CD4-positive, alpha-beta T cell (primary cell): Measurements from ENCODE around the gene CALHM2. TPM values are rescaled to one million over a fixed set of nuclear protein-coding genes. Genes with fewer than 3 reads are reported as not detected.

ENCODE experiments used
- ATAC-seq: fragments of 200-7000 bp; cut with Tn5 transposase; one replicate; pipeline ENCODE4 v1.10.0; 2022; ENCODE audit warnings: mild to moderate bottlenecking; ENCODE audit not compliant: poor library complexity
- CTCF ChIA-PET: fragments of 350-600 bp; sonication (Branson Sonifier 250); formaldehyde crosslinking; loops from one replicate; lab custom pipeline; 2021; ENCODE audit warnings: antibody characterized with exemption, inconsistent platforms; lab: Charles Lee
- POLR2A ChIA-PET: fragments of 350-600 bp; sonication (Branson Sonifier 250); formaldehyde crosslinking; loops from one replicate; lab custom pipeline; 2021; ENCODE audit warnings: antibody characterized with exemption, inconsistent platforms; lab: Charles Lee
- DNase-seq, 14 experiments: peaks; one replicate each; pipeline ENCODE4 v3.0.0-alpha.2; 2013 to 2020; ENCODE audit warnings: mixed read lengths in 2 of 14
- H3K27ac ChIP-seq, 2 donors: one replicate each; pipeline versions ENCODE4 v1.5.1 to v1.7.0; 2013; ENCODE audit warnings: low read length in 2 of 2, low read depth in 1 of 2, mild to moderate bottlenecking in 1 of 2
- H3K27me3 ChIP-seq, 2 experiments: 1 replicate in 1 of 2; 2 replicates in 1 of 2; pipeline versions ENCODE4 v1.6.1 to v1.7.0; 2013; ENCODE audit warnings: low read length in 2 of 2, control low read depth in 1 of 2, mild to moderate bottlenecking in 1 of 2, moderate library complexity in 1 of 2; ENCODE audit not compliant: insufficient read depth in 2 of 2, control insufficient read depth in 1 of 2
- H3K36me3 ChIP-seq: one replicate; pipeline ENCODE4 v1.6.1; 2013; ENCODE audit warnings: low read length, control low read depth; ENCODE audit not compliant: insufficient read depth
- H3K4me1 ChIP-seq: one replicate; pipeline ENCODE4 v1.6.1; 2013; ENCODE audit warnings: low read length, control low read depth; ENCODE audit not compliant: insufficient read depth
- H3K4me3 ChIP-seq: one replicate; pipeline ENCODE4 v1.5.1; 2013; ENCODE audit warnings: mild to moderate bottlenecking, low read length, moderate library complexity
- H3K9me3 ChIP-seq, 2 experiments: 1 replicate in 1 of 2; 2 replicates in 1 of 2; pipeline versions ENCODE4 v1.6.1 to v1.7.0; 2013; ENCODE audit warnings: low read length in 2 of 2, mild to moderate bottlenecking in 2 of 2, control low read depth in 1 of 2, moderate library complexity in 1 of 2; ENCODE audit not compliant: control insufficient read depth in 1 of 2, insufficient read depth in 1 of 2
- H3K27ac Mint-ChIP-seq: one replicate; pipeline ENCODE4 v1.8.0; 2020; ENCODE audit warnings: mixed read lengths
- H3K27me3 Mint-ChIP-seq: one replicate; pipeline ENCODE4 v1.8.0; 2021; ENCODE audit warnings: mixed read lengths
- H3K36me3 Mint-ChIP-seq: one replicate; pipeline ENCODE4 v1.8.0; 2021; ENCODE audit warnings: low read depth, mixed read lengths
- H3K4me1 Mint-ChIP-seq: one replicate; pipeline ENCODE4 v1.8.0; 2021; ENCODE audit warnings: low read depth, mixed read lengths
- H3K4me3 Mint-ChIP-seq: one replicate; pipeline ENCODE4 v1.8.0; 2020; ENCODE audit warnings: mild to moderate bottlenecking, mixed read lengths
- H3K9me3 Mint-ChIP-seq: one replicate; pipeline ENCODE4 v1.8.0; 2020; ENCODE audit warnings: mixed read lengths
- intact Hi-C, 2 experiments: fragments of 100-400 bp; cut with DNase I in 1 of 2; cut with micrococcal nuclease in 1 of 2; formaldehyde crosslinking; loops; one replicate each; pipeline versions ENCODE4 v1.15.1 to v1.9.0; 2023 to 2025; cut with DNase I, micrococcal nuclease
- total RNA-seq, 174 experiments: library from RNA in 2 of 174; stranded (reverse) in 2 of 174; gene quantifications; one replicate each; pipeline ENCODE4 v1.2.3 and lab custom pipeline; 2021 to 2026
- TF ChIP-seq, protein P1 (sequence below): fragments of 200-600 bp; IDR thresholded peaks from one replicate; pipeline ENCODE4 v1.8.0; 2022; ENCODE audit warnings: antibody characterized with exemption, mild to moderate bottlenecking

Gene CALHM2
- total RNA-seq, 2 experiments from 2014 or later = 3.1 to 4.0 TPM

DNA sequence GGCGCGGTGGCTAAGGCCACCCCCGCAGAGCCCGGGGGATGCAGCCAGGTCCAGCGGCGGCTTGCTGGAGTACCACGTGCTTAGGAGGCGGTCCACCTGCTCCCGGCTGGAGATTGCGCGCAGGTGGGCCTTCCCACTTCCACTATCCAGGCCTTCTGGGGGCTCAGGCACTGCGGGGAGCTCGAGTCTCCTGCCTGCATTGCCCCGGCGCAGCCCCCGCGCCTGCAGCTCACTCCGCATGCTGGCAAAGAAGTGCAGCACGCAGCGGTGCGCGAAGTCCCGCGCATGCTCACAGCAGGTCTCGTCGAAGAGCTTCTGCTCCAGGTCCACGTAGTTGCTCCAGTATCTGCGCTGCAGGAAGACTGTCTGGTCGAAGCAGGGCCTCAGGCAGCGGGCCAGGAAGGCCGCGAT lies 21.1 kb upstream of the CALHM2 start:
- Mint-ChIP-seq H3K27me3 (no peaks in the 10 kb centered on the region), H3K27ac (no peak overlapping the region), H3K9me3 (no peaks in the 10 kb centered on the region), H3K4me1 (peaks cover 34% of the 10 kb centered on the region), H3K36me3 (no peaks in the 10 kb centered on the region), H3K4me3 (no peak overlapping the region)
- ATAC-seq (no peak), DNase-seq (no peak)
- TF ChIP-seq, protein P1, sequence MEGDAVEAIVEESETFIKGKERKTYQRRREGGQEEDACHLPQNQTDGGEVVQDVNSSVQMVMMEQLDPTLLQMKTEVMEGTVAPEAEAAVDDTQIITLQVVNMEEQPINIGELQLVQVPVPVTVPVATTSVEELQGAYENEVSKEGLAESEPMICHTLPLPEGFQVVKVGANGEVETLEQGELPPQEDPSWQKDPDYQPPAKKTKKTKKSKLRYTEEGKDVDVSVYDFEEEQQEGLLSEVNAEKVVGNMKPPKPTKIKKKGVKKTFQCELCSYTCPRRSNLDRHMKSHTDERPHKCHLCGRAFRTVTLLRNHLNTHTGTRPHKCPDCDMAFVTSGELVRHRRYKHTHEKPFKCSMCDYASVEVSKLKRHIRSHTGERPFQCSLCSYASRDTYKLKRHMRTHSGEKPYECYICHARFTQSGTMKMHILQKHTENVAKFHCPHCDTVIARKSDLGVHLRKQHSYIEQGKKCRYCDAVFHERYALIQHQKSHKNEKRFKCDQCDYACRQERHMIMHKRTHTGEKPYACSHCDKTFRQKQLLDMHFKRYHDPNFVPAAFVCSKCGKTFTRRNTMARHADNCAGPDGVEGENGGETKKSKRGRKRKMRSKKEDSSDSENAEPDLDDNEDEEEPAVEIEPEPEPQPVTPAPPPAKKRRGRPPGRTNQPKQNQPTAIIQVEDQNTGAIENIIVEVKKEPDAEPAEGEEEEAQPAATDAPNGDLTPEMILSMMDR = no peak
- Histone ChIP-seq H3K4me3 (no peak overlapping the region), H3K36me3 (no peaks in the 10 kb centered on the region), H3K27me3 (no peaks in the 10 kb centered on the region), H3K27ac (no peak overlapping the region), H3K4me1 (peaks cover 58% of the 10 kb centered on the region), H3K9me3 (no peaks in the 10 kb centered on the region)
- intact Hi-C loops = no loop called here
- ChIA-PET POLR2A (no interaction called here), CTCF (no interaction called here)

DNA sequence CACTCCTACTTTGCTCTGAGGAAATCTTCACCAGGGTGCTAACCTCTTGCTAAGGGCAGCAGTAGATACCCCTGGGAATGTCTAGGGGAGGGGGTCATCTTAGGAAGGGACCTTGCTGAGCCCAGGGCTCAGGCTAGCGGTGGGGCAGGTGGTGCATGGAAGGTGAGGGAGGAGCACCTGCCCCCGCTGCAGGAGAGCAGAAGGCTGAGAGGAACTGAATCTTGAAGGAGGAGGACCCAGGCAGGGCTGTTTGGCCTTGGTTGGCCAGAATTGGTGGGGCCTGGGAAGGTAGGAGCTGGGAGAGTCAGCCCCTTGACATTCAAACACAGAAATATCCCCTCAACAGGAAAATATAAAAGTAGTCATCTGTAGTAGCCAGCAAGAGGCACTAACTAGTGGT lies 19.8 kb upstream of the CALHM2 start:
- Histone ChIP-seq H3K36me3 (no peaks in the 10 kb centered on the region), H3K27me3 (no peaks in the 10 kb centered on the region), H3K4me3 (no peak overlapping the region), H3K9me3 (no peaks in the 10 kb centered on the region), H3K27ac (peak overlapping the region in 1 of 2 donors; percentile 54), H3K4me1 (peaks cover 61% of the 10 kb centered on the region)
- no peak for DNase-seq
- Mint-ChIP-seq H3K36me3 (no peaks in the 10 kb centered on the region), H3K4me1 (peaks cover 34% of the 10 kb centered on the region), H3K9me3 (no peaks in the 10 kb centered on the region), H3K27me3 (no peaks in the 10 kb centered on the region), H3K27ac (peak overlapping the region; percentile 80), H3K4me3 (peak overlapping the region; percentile 30)
- ChIA-PET POLR2A (interaction anchor here (1.4 to 1.6 kb wide), 2 partner anchors 18 to 20 kb away, joined by 5 to 7 read pairs; partner anchors contain the start of gene CALHM2), CTCF (no interaction called here)
- TF ChIP-seq, protein P1 = no peak
- ATAC-seq = no peak
- intact Hi-C loops = no loop called here

DNA sequence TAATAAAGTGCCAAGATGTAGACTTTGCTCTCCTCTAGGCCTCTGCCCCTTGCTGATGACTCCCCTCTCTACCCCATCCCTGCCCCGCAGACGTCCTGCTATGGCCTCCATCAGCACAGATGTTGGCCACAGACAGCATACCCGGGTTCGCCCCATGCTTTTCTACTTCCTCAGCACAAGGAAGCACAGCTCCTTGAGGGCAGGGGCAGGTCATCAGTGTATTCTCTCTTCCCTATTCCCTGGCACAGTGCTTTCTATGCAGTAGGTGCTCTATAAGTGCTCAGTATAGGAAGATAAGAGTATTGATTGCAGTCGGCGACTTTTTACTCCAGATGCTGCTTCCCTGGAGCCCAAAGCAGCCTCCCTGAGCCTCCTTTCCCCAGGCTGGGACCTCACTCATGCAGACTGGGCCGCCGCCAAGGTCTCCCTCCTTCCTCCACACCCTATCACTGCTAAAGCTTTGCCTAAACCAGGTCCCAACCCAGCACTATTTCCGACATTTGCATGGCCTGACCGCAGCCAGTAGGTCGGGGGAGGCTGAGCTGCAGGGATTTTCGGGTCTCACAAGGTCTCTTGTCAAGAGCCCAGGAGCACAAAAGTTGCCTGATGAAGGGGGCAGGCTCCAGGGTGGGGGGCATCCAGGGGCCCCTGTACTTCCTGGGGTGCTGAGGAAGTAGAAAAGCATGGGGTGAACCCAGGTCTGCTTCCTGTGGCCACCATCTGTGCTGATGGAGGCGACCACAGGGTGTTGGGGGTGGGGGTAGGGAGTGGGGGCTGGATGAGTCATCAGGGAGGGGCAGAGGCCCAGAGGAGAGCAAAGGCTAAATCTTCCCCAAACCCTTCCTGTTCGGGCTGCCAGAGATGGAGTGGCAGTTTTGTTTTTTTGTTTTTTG lies 18.8 kb upstream of the CALHM2 start:
- H3K27ac Mint-ChIP-seq = peak overlapping the region; percentile 80
- peak overlapping the region; percentile 37 to 76 for H3K27ac ChIP-seq
- no peaks in the 10 kb centered on the region for H3K9me3 Mint-ChIP-seq
- H3K4me3 ChIP-seq = peak overlapping the region; percentile 25
- H3K4me1 Mint-ChIP-seq = peaks cover 34% of the 10 kb centered on the region
- peak; percentile 36 to 92 (median 68) for DNase-seq
- no peaks in the 10 kb centered on the region for H3K9me3 ChIP-seq
- no peaks in the 10 kb centered on the region for H3K27me3 Mint-ChIP-seq
- peak; percentile 89 for ATAC-seq
- H3K4me3 Mint-ChIP-seq = peak overlapping the region; percentile 46
- ChIA-PET CTCF (interaction anchor here (1.4 kb wide), 1 partner anchor 14 kb away, joined by 3 read pairs; no protein-coding TSS in a partner anchor), POLR2A (interaction anchor here (0.7 to 1.6 kb wide), 3 partner anchors 17 to 20 kb away, joined by 3 to 7 read pairs (median 3); no protein-coding TSS in a partner anchor)
- H3K36me3 Mint-ChIP-seq = no peaks in the 10 kb centered on the region
- peaks cover 54% of the 10 kb centered on the region for H3K4me1 ChIP-seq
- H3K27me3 ChIP-seq = no peaks in the 10 kb centered on the region
- no peaks in the 10 kb centered on the region for H3K36me3 ChIP-seq
- intact Hi-C loops = loop anchor here in 1 of 2 experiments (2.0 kb wide), 1 partner anchor 18 kb away; the partner anchor contains the start of gene CALHM2
- TF ChIP-seq, protein P1 = no peak
